KG1 (cell line): ENCODE measurements around the gene ZNF714.
"Not testable (repeated sequence)": the region's sequence is repeated elsewhere in the genome, so short reads cannot be mapped to it uniquely, and the experiment has no call there.

Experiments
- DNase-seq: peaks from one replicate; lab custom pipeline; 2025; lab: John Stamatoyannopoulos, UW

The ZNF714 gene

DNA sequence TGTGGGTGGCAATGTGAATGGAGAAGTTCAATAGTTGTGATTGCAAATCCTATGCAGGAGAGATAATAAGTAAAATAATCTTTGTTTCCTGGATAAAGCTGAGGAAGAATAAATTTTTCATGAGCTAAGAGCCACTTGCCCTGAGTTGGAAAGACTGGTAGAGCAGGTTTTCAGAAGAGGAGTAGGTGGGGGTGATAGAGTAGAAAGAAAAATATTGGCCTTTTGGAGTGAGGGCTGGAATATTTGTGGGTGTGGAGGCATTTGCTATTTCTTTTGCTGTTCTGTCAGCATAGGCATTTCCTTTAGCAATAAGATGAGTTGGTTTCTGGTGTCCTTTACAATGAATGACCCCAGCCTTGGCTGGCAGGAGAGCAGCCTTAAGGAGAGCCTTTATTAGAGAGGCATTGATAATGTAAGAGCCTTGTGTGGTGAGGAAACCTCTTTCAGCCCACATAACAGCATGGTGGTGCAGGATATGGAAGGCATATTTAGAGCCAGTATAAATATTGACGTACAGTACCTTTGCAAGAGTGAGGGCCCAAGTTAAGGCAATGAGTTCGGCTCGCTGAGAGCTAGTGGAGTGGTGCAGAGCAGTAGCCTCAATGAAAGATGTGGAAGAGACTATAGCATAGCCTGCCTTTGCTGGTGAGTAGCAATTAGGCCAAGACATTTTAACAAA, 48.2 kb downstream of the ZNF714 start:
- no peak for DNase-seq

DNA sequence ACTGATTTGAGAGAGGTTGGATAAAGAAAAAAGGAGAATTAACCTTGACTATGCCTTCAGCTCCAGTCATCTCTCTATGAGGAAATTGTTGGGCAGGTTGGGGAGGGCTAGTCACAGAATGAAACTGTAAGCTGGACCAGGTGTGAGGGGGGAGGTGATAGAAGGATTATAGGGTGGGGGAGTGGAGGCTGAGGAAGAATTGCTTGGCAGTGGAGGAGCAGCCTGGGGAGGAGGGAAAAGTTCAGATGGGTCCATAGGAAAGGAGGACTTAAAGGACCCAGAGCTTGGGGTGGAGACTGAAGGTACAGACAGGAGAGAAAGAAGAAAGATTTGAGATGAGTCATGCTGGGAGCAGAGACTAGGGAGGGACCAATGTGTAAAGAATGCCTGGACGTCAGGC, 51.6 kb downstream of the ZNF714 start:
- DNase-seq: no peak

GRCh38 chr19:21134934-21135366, 52.9 kb downstream of the ZNF714 start:
- no peak for DNase-seq

GRCh38 chr19:21135433-21135832, 53.4 kb downstream of the ZNF714 start:
- DNase-seq: no peak

DNA sequence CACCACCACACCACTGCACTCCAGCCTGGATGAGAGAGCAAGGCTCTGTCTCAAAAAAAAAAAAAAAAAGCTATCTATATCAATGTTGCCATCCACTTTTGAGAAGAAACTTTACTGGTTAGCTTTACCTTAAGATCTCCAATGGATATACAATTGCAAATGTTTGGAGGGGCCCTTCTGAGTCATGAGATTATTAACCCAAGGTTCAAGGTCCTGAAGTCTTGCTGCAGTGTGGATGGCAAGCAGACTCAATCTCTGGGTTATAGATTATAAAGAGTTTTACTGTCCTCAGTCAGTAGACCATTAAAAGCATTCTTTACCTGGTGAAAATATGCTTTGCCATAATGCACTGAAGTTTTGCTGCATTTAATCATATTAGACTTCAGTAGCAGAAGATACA, 56.1 kb downstream of the ZNF714 start:
- DNase-seq: no peak

- DNase-seq: not testable (repeated sequence)
Observed at GRCh38 chr19:21141006-21141405, 59.0 kb downstream of the ZNF714 start.

- peak; percentile 87 for DNase-seq
Observed at GRCh38 chr19:21141787-21142464, 59.9 kb downstream of the ZNF714 start, which contains the start of gene ZNF431. Gene ZNF431 (plus strand): TSS chr19:21142040. CDS start chr19:21142184, 144 bp downstream.

DNA sequence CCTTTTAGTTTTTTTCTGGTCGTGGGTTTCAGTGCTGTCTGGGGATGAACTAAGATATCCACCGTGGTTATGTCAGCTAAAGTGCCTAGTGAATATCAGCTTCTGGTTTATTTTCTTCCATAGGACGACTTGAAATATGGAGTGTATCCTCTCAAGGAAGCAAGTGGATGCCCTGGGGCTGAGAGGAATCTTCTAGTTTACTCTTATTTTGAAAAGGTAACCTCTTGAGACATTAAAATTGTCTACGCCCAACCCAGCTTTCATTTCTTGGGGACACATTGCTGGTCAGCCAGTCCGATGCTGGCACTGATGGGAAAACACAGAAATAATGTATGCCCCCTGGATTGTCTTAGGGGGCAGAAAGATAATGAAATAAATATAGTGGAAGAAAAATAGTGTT, 61.4 kb downstream of the ZNF714 start:
- no peak for DNase-seq

DNA sequence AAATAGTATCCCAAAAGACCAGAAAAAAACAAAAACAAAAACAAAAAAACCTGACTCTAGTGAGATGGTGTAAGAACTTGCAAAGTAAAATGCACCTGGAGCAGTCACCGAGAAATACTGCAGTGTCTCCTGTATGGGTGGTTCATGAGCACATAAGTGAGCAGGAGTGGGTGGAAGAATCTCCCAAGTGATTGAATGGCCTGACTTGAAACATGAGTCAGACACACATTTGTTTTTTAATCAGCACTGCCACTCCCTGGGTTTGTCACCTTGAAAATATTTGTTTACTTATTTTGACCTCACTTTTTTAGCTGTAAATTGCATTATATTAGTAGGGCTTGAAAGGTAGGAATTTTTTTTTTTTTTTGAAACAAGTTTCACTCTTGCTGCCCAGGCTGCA, 61.9 kb downstream of the ZNF714 start:
- no peak for DNase-seq

- no peak for DNase-seq
Observed at GRCh38 chr19:21147540-21147939, 65.5 kb downstream of the ZNF714 start.

DNA sequence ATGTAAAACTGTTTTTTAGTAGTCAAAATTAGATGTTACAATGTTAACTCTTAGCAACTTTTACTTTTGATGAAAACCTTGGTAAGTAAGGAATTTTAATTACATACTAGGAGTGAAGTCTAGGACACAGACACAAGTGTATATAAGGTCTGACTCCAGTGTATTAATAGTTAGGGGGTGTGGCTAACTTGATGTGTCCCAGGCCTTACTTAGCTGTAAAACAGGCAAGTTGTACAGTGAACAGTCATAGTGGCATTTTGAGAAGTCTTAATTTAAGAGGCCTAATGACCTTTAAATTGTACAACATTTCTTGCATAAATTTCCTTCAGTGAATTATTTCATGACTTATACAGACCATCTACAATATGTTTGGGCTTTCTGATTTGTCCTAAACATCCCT, 66.7 kb downstream of the ZNF714 start:
- DNase-seq: no peak

GRCh38 chr19:21149877-21150276, 67.9 kb downstream of the ZNF714 start:
- no peak for DNase-seq

DNA sequence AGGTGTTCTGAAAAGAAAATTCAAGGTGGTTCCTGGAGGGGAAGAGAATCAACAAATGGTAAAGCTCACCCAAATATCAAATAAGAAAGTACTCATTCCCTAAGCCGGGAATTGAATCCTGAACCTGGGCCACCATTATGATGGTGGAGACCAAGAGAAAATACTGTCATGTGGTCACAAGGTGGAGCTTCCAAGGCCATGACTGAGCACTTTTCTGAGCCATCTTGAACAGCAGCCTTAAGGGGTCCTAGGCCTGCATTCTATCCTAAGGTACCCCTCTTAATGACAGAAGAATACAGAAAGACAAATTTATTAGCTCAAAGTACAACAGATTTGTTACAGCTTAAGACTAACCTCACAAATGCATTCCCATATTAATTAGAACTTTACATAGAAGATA, 69.5 kb downstream of the ZNF714 start:
- DNase-seq: no peak

GRCh38 chr19:21158523-21159135, 76.6 kb downstream of the ZNF714 start:
- no peak for DNase-seq

- DNase-seq: no peak
Observed at GRCh38 chr19:21164541-21164940, 82.5 kb downstream of the ZNF714 start.

DNA sequence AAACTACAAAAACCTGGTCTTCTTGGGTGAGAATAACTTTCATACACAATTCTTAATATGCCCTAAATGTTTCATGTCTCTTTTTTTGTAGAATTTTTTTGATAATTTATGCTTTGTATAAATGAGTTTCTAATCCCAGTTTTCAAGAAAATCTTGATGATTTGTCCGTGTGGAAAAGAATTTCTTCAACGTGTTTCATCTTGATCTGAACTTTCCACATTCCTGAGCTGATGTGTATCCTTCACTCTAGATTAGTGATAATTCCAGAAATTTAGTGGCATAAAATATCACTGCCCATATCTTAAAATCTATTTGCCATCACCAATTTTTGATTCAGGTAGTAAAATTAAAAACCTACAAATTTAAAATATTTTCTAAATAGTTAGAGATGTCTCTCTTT, 84.4 kb downstream of the ZNF714 start:
- no peak for DNase-seq
